ENCODE results near the gene KCNH3.

DNA sequence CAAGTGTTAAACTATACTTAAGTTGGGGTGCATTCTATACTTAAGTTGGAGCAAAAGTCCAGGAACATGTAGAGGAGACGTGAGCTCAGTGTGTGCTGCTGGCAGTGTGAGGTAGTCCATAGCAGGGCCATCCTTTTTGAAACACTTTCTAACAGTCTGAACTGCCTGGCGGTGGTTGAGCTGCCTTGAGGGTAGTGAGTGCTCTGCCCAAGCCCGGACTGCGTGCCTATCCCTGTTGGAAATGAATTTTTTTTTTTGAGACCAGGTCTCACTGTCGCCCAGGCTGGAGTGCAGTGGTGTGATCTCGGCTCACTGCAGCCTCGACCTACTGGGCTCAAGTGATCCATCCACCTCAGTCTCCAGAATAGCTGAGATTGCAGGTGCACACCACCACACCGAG is 14.1 kb downstream of the KCNH3 start:
- TF ChIP-seq, protein P1, sequence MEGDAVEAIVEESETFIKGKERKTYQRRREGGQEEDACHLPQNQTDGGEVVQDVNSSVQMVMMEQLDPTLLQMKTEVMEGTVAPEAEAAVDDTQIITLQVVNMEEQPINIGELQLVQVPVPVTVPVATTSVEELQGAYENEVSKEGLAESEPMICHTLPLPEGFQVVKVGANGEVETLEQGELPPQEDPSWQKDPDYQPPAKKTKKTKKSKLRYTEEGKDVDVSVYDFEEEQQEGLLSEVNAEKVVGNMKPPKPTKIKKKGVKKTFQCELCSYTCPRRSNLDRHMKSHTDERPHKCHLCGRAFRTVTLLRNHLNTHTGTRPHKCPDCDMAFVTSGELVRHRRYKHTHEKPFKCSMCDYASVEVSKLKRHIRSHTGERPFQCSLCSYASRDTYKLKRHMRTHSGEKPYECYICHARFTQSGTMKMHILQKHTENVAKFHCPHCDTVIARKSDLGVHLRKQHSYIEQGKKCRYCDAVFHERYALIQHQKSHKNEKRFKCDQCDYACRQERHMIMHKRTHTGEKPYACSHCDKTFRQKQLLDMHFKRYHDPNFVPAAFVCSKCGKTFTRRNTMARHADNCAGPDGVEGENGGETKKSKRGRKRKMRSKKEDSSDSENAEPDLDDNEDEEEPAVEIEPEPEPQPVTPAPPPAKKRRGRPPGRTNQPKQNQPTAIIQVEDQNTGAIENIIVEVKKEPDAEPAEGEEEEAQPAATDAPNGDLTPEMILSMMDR (conservative IDR thresholded peaks at IDR 0.05; ENCODE audit: low read length) = no peak
- no peak for TF ChIP-seq EZH2phosphoT487 (IDR thresholded peaks at IDR 0.05; ENCODE audit: borderline replicate concordance, low read depth, low read length)
